KOPT-K1 (cell line): ENCODE results near the gene TAC3.
A peak's percentile ranks its signal among the peaks of the same experiment; 100 is the strongest.
"Not testable (repeated sequence)": the region's sequence is repeated elsewhere in the genome, so short reads cannot be mapped to it uniquely, and the experiment has no call there.

Source experiments
- H3K27ac ChIP-seq: fragments of 200-600 bp; sonication (generic); 2 replicates; pipeline ENCODE4 v1.5.1; 2016; ENCODE audit warnings: antibody characterized with exemption, mild to moderate bottlenecking, low read depth, low read length; ENCODE audit not compliant: poor library complexity, severe bottlenecking
- H3K36me3 ChIP-seq: fragments of 200-600 bp; sonication (generic); 2 replicates; pipeline ENCODE4 v1.5.1; 2017; ENCODE audit warnings: antibody characterized with exemption, mild to moderate bottlenecking, low read length, moderate library complexity; ENCODE audit not compliant: insufficient read depth
- H3K9me3 ChIP-seq: fragments of 200-600 bp; sonication (generic); 2 replicates; pipeline ENCODE4 v1.5.1; 2017; ENCODE audit warnings: antibody characterized with exemption, low read length, mild to moderate bottlenecking; ENCODE audit not compliant: insufficient read depth, poor library complexity, severe bottlenecking

TAC3 gene

DNA sequence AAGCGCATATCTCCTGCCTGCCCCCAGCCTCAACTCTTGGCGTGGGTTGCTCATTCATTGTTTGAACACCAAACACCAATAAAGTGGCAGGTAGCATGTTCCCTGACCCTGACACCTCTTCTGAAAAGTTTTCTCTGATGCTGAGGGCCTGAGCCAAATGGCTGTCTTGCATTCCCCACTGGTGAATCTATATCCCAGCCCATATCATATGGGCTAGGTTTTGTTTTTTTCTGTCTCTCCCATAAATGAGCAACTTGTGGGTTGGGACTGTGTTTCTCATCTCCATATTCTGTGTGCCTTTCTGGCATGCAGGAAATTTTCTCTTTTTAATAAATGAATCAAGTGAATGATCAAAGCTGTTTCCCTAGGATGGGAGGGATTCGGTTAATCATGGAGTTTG is 28.6 kb upstream of the TAC3 start:
- Histone ChIP-seq H3K27ac (no peak overlapping the region), H3K36me3 (no peaks in the 10 kb centered on the region)

GRCh38 chr12:57044468-57044867 is 28.1 kb upstream of the TAC3 start:
- no peaks in the 10 kb centered on the region for H3K9me3 ChIP-seq
- no peaks in the 10 kb centered on the region for H3K36me3 ChIP-seq
- no peak overlapping the region for H3K27ac ChIP-seq

More for the DNA sequence above, 28.6 kb upstream of the TAC3 start:
- no peaks in the 10 kb centered on the region for H3K9me3 ChIP-seq

- H3K9me3 ChIP-seq: no peaks in the 10 kb centered on the region
- H3K27ac ChIP-seq: no peak overlapping the region
- H3K36me3 ChIP-seq: no peaks in the 10 kb centered on the region
Measured at GRCh38 chr12:57042695-57043094, 26.4 kb upstream of the TAC3 start.

- H3K27ac ChIP-seq: no peak overlapping the region
- H3K36me3 ChIP-seq: no peaks in the 10 kb centered on the region
- H3K9me3 ChIP-seq: no peaks in the 10 kb centered on the region
Measured at GRCh38 chr12:57040750-57041149, 24.4 kb upstream of the TAC3 start.

GRCh38 chr12:57040211-57040610 is 23.9 kb upstream of the TAC3 start:
- no peak overlapping the region for H3K27ac ChIP-seq
- no peaks in the 10 kb centered on the region for H3K9me3 ChIP-seq
- H3K36me3 ChIP-seq: no peaks in the 10 kb centered on the region

GRCh38 chr12:57039016-57039798 is 22.9 kb upstream of the TAC3 start:
- H3K36me3 ChIP-seq: no peaks in the 10 kb centered on the region
- no peaks in the 10 kb centered on the region for H3K9me3 ChIP-seq
- no peak overlapping the region for H3K27ac ChIP-seq

- Histone ChIP-seq H3K36me3 (no peaks in the 10 kb centered on the region), H3K27ac (no peak overlapping the region), H3K9me3 (no peaks in the 10 kb centered on the region)
Measured at GRCh38 chr12:57037264-57037663, 20.9 kb upstream of the TAC3 start.

- Histone ChIP-seq H3K27ac (no peak overlapping the region), H3K9me3 (no peaks in the 10 kb centered on the region), H3K36me3 (no peaks in the 10 kb centered on the region)
Measured at GRCh38 chr12:57033431-57033830, 17.1 kb upstream of the TAC3 start.

DNA sequence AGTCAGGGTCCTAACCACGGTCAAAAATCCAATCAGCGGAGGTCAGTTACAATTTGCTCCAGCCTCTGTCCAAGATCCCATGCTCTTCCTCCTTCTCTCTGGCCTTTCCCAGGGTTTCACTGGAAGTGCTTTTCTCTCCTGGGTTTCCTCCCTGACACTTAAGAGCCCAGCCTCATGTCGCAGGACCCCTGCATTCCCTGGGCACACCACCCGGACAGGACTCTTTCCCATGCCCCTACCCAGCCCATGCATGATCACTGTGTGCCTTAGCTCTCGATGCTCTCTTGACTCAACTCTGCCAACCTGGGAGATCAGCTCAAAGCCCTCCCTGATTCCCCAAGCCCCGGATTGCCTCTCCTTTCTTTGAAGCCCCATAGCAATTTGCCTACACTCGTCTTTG is 15.5 kb upstream of the TAC3 start:
- Histone ChIP-seq H3K27ac (peak overlapping the region; percentile 54), H3K9me3 (no peaks in the 10 kb centered on the region), H3K36me3 (no peaks in the 10 kb centered on the region)

GRCh38 chr12:57031138-57031725 is 14.9 kb upstream of the TAC3 start:
- Histone ChIP-seq H3K36me3 (no peaks in the 10 kb centered on the region), H3K27ac (peak overlapping the region; percentile 54), H3K9me3 (no peaks in the 10 kb centered on the region)

- no peaks in the 10 kb centered on the region for H3K36me3 ChIP-seq
- H3K9me3 ChIP-seq: no peaks in the 10 kb centered on the region
- peak overlapping the region; percentile 54 for H3K27ac ChIP-seq
Measured at GRCh38 chr12:57029457-57029856, 13.1 kb upstream of the TAC3 start.

DNA sequence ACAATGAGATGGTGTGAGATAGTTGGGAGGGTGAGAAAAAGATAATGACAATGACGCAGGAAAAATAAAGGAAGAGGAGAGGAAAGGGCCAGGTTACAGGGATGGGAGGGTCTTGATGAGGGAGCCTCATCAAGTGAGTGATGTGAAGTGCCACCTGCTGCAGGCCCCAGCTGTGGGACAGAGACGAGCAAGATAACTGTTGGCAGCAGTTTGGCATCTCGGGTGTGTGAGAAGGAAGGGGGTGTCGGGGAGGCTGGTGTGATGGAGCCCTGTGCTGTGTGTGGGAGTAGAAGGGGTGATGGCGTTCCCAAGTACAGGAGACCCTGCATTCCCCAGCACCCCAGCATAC is 11.4 kb upstream of the TAC3 start:
- no peaks in the 10 kb centered on the region for H3K36me3 ChIP-seq
- peak overlapping the region; percentile 54 for H3K27ac ChIP-seq
- H3K9me3 ChIP-seq: no peaks in the 10 kb centered on the region

- H3K27ac ChIP-seq: peak overlapping the region; percentile 54
- no peaks in the 10 kb centered on the region for H3K9me3 ChIP-seq
- no peaks in the 10 kb centered on the region for H3K36me3 ChIP-seq
Measured at GRCh38 chr12:57027011-57027804, 10.9 kb upstream of the TAC3 start.

DNA sequence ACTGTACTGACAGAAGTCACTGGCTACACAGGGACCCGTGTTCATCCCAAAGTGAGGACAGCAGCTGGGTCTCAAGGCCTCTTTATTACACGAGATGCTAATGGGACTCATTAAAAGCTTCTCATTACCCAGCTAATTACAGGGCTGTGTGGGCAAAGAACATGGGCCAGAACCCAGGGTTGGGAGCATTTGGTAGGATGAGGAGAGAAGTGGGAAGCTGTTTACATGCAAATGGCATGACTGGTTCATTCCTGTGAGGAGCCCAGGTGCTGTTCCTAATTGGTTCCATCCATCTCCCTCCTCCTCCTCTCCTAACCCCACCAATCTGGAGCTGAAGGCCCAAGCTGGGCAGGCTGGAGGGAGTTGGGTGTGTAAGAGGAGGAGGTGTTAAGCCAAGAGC is 8.9 kb upstream of the TAC3 start:
- no peak overlapping the region for H3K27ac ChIP-seq

GRCh38 chr12:57022324-57022723 is 6.0 kb upstream of the TAC3 start:
- not testable (repeated sequence) for H3K27ac ChIP-seq, H3K36me3 ChIP-seq, H3K9me3 ChIP-seq

More for the DNA sequence above, 8.9 kb upstream of the TAC3 start:
- Histone ChIP-seq H3K36me3 (no peaks in the 10 kb centered on the region), H3K9me3 (no peaks in the 10 kb centered on the region)
